ENCODE data around the gene SEZ6. TPM values are rescaled to one million over a fixed set of nuclear protein-coding genes. Genes with fewer than 3 reads are reported as not detected.

The SEZ6 gene
- total RNA-seq, 1 experiment from 2014 or later = not detected

DNA sequence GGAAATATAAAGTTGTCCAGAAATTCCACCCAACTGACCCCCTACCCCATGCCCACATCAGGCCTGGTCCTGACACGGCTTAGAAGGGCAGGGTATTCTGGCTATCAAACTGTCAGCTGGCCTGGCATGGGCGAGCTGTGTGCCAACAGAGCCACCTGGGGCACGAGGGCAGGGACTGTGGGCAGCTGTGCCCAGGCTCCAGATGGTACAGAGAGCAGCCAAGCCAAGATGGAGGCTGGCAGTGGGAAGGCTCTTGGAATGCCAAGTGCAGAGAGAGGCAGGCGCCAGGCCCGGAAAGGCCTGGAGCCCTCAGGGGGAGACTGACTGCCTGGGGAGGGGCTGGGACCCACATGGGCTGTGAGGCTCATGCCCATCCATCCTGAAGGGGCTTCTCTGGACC lies 30.2 kb downstream of the SEZ6 start:
- BruUV-seq (replicated peaks) = no TSS peak
- intact Hi-C loops (cut with micrococcal nuclease; ENCODE audit: unreplicated experiment) = no loop called here
- no peak for DNase-seq
- CTCF ChIA-PET = no interaction called here
- Mint-ChIP-seq H3K27ac (ENCODE audit: unreplicated experiment) (no peak overlapping the region), H3K27me3 (ENCODE audit: unreplicated experiment) (peaks cover 88% of the 10 kb centered on the region), H3K4me3 (ENCODE audit: low read depth, unreplicated experiment) (no peak overlapping the region), H3K9me3 (ENCODE audit: low read depth, unreplicated experiment) (no peaks in the 10 kb centered on the region), H3K36me3 (ENCODE audit: insufficient read depth, unreplicated experiment) (no peaks in the 10 kb centered on the region), H3K4me1 (ENCODE audit: low read depth, unreplicated experiment) (no peaks in the 10 kb centered on the region)
- TF ChIP-seq, protein P1, sequence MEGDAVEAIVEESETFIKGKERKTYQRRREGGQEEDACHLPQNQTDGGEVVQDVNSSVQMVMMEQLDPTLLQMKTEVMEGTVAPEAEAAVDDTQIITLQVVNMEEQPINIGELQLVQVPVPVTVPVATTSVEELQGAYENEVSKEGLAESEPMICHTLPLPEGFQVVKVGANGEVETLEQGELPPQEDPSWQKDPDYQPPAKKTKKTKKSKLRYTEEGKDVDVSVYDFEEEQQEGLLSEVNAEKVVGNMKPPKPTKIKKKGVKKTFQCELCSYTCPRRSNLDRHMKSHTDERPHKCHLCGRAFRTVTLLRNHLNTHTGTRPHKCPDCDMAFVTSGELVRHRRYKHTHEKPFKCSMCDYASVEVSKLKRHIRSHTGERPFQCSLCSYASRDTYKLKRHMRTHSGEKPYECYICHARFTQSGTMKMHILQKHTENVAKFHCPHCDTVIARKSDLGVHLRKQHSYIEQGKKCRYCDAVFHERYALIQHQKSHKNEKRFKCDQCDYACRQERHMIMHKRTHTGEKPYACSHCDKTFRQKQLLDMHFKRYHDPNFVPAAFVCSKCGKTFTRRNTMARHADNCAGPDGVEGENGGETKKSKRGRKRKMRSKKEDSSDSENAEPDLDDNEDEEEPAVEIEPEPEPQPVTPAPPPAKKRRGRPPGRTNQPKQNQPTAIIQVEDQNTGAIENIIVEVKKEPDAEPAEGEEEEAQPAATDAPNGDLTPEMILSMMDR (IDR thresholded peaks at IDR 0.05; ENCODE audit: unreplicated experiment) = no peak

DNA sequence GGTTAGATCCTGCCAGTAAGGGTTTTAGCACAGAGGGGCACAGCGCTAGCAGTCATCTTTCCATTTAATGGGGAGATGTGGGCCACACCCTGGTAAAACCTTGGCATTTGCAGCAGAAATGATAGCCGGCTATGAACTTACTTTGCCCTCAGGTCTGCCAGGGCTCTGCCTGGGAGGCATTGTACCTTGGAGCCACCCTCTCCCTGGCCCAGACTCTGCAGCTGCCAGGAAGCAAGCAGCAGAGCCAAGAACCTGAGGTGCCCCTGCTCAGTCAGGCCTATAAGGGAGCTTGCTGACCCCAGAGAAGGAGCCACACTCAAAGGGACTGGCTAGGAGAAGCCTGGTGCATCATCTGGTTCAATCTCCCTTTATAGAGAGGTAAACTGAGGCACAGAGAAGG lies 30.8 kb downstream of the SEZ6 start:
- BruUV-seq (replicated peaks) = no TSS peak
- Mint-ChIP-seq H3K27ac (ENCODE audit: unreplicated experiment) (no peak overlapping the region), H3K9me3 (ENCODE audit: low read depth, unreplicated experiment) (no peaks in the 10 kb centered on the region), H3K4me1 (ENCODE audit: low read depth, unreplicated experiment) (no peaks in the 10 kb centered on the region), H3K36me3 (ENCODE audit: insufficient read depth, unreplicated experiment) (no peaks in the 10 kb centered on the region), H3K27me3 (ENCODE audit: unreplicated experiment) (peaks cover 88% of the 10 kb centered on the region), H3K4me3 (ENCODE audit: low read depth, unreplicated experiment) (no peak overlapping the region)
- DNase-seq = no peak
- CTCF ChIA-PET = no interaction called here
- intact Hi-C loops (cut with micrococcal nuclease; ENCODE audit: unreplicated experiment) = no loop called here
- TF ChIP-seq, protein P1 (IDR thresholded peaks at IDR 0.05; ENCODE audit: unreplicated experiment) = no peak

DNA sequence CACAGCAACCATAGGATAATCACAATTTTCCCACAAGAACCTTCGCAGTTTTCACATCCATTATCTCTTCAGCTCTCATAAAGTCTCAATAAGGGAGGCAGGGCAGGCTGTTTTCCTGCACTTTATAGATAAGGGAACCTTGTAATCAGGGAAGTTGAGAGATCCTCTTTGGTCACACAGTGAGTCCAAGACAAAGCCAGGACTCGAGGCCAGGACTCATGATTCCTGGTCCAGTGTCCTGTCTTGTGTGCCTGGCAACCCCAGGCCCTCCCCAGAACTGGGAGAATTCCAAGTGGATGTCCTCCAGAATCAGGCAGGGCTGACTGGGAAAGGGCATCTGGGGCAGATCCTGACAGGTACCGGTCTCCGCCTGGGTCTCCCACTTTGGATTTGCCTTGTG lies 31.4 kb downstream of the SEZ6 start:
- intact Hi-C loops (cut with micrococcal nuclease; ENCODE audit: unreplicated experiment) = no loop called here
- Mint-ChIP-seq H3K4me1 (ENCODE audit: low read depth, unreplicated experiment) (no peaks in the 10 kb centered on the region), H3K9me3 (ENCODE audit: low read depth, unreplicated experiment) (no peaks in the 10 kb centered on the region), H3K27ac (ENCODE audit: unreplicated experiment) (no peak overlapping the region), H3K36me3 (ENCODE audit: insufficient read depth, unreplicated experiment) (no peaks in the 10 kb centered on the region), H3K27me3 (ENCODE audit: unreplicated experiment) (peaks cover 88% of the 10 kb centered on the region), H3K4me3 (ENCODE audit: low read depth, unreplicated experiment) (no peak overlapping the region)
- no peak for DNase-seq
- TF ChIP-seq, protein P1 (IDR thresholded peaks at IDR 0.05; ENCODE audit: unreplicated experiment) = no peak
- CTCF ChIA-PET = interaction anchor here (1.2 kb wide), 1 partner anchor 143 kb away, joined by 5 read pairs; no protein-coding TSS in a partner anchor
- BruUV-seq (replicated peaks) = no TSS peak

DNA sequence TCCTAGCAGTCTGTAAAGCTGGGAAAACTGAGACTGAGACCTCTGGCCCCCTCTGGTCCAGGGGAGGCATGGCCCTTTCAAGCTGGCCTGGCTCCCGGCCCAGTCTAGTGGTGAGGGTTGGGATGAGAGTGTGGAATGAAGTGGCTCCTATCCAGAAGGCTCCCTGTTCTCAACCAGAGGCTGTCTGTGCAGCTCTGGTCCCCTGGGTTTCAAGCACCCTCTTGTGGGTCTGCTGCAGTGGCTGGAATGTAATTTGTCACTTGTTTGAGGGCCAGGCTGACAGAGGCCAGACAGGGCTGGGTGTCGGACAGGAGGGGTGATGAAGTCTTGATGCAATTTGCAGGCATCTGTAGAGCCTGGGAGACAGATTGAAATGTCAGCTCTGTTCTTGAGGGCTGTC lies 32.4 kb downstream of the SEZ6 start:
- intact Hi-C loops (cut with micrococcal nuclease; ENCODE audit: unreplicated experiment) = no loop called here
- no TSS peak for BruUV-seq (replicated peaks)
- H3K36me3 Mint-ChIP-seq (ENCODE audit: insufficient read depth, unreplicated experiment) = no peaks in the 10 kb centered on the region
- CTCF ChIA-PET = interaction anchor here (1.2 kb wide), 1 partner anchor 144 kb away, joined by 5 read pairs; no protein-coding TSS in a partner anchor
- DNase-seq = no peak
- TF ChIP-seq, protein P1 (IDR thresholded peaks at IDR 0.05; ENCODE audit: unreplicated experiment) = no peak
- H3K27ac Mint-ChIP-seq (ENCODE audit: unreplicated experiment) = no peak overlapping the region
- H3K4me1 Mint-ChIP-seq (ENCODE audit: low read depth, unreplicated experiment) = peaks cover 8% of the 10 kb centered on the region
- no peak overlapping the region for H3K4me3 Mint-ChIP-seq (ENCODE audit: low read depth, unreplicated experiment)
- H3K27me3 Mint-ChIP-seq (ENCODE audit: unreplicated experiment) = peaks cover 88% of the 10 kb centered on the region
- no peaks in the 10 kb centered on the region for H3K9me3 Mint-ChIP-seq (ENCODE audit: low read depth, unreplicated experiment)
